ENCODE data around the gene SASS6.
"Not testable (repeated sequence)": the region's sequence is repeated elsewhere in the genome, so short reads cannot be mapped to it uniquely, and the experiment has no call there.

SASS6 gene

GRCh38 chr1:100051893-100052292, 80.8 kb downstream of the SASS6 start:
- no peak overlapping the region for H3K4me3 ChIP-seq (ENCODE audit: low read length)
- no peak for DNase-seq (ENCODE audit: low read depth)
- no peak for TF ChIP-seq CTCF (conservative IDR thresholded peaks at IDR 0.05; ENCODE audit: low read depth, low read length)

- no peak for DNase-seq (ENCODE audit: low read depth)
- H3K4me3 ChIP-seq (ENCODE audit: low read length): no peak overlapping the region
- no peak for TF ChIP-seq CTCF (conservative IDR thresholded peaks at IDR 0.05; ENCODE audit: low read depth, low read length)
Observed at GRCh38 chr1:100051401-100051800, 81.3 kb downstream of the SASS6 start.

- DNase-seq (ENCODE audit: low read depth): no peak
Observed at GRCh38 chr1:100050139-100050538, 82.6 kb downstream of the SASS6 start.

GRCh38 chr1:100047235-100047708, 85.5 kb downstream of the SASS6 start:
- not testable (repeated sequence) for DNase-seq (ENCODE audit: low read depth); H3K4me3 ChIP-seq (ENCODE audit: low read length)

More at GRCh38 chr1:100050139-100050538, 82.6 kb downstream of the SASS6 start:
- TF ChIP-seq CTCF (conservative IDR thresholded peaks at IDR 0.05; ENCODE audit: low read depth, low read length): no peak
- H3K4me3 ChIP-seq (ENCODE audit: low read length): no peak overlapping the region

GRCh38 chr1:100045206-100045605, 87.5 kb downstream of the SASS6 start:
- DNase-seq (ENCODE audit: low read depth): no peak
- no peak overlapping the region for H3K4me3 ChIP-seq (ENCODE audit: low read length)
- TF ChIP-seq CTCF (conservative IDR thresholded peaks at IDR 0.05; ENCODE audit: low read depth, low read length): no peak

- peak overlapping the region; percentile 92 for H3K4me3 ChIP-seq (ENCODE audit: low read length)
- TF ChIP-seq CTCF (conservative IDR thresholded peaks at IDR 0.05; ENCODE audit: low read depth, low read length): no peak
- DNase-seq (ENCODE audit: low read depth): no peak
Observed at GRCh38 chr1:100039591-100039990, 93.1 kb downstream of the SASS6 start.

GRCh38 chr1:100038660-100039287, 94.0 kb downstream of the SASS6 start:
- TF ChIP-seq CTCF (conservative IDR thresholded peaks at IDR 0.05; ENCODE audit: low read depth, low read length): no peak
- DNase-seq (ENCODE audit: low read depth): no peak
- peak overlapping the region; percentile 92 for H3K4me3 ChIP-seq (ENCODE audit: low read length)

Data from retinal pigment epithelial cell (primary cell).